ENCODE data around the gene FNDC1.
A peak's percentile ranks its signal among the peaks of the same experiment; 100 is the strongest.

FNDC1 gene

DNA sequence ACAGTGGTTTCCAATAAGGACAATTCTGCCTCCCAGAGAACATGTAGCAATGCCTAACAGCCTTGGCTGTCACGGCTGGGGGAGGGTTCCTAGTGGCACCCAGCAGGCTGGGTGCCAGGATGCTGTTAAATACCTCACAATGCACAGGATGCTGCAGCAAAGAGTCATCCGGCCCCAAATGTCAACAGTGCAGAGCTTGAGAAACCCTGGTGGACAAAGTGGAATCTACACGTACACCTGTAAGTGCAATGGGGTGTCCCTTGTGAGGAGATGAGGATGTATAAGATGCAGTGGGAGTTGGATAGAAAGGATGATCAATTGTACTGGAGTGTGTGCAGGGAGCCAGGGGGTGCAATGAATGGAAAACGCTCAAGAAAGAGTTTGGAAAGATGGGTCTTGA is 142.4 kb downstream of the FNDC1 start:
- Histone ChIP-seq H2AK5ac (ENCODE audit: low read length) (no peak overlapping the region), H3K18ac (ENCODE audit: low read length) (no peak overlapping the region), H3K79me1 (ENCODE audit: low read length) (no peaks in the 10 kb centered on the region), H2BK120ac (ENCODE audit: low read depth, low read length) (no peak overlapping the region), H2BK15ac (replicated peaks; ENCODE audit: low read depth) (no peak overlapping the region), H4K8ac (ENCODE audit: low read depth, low read length) (no peak overlapping the region), H4K5ac (ENCODE audit: low read length) (no peak overlapping the region), H3K56ac (ENCODE audit: low read length) (no peak overlapping the region), H3K36me3 (ENCODE audit: control insufficient read depth, insufficient read depth, low read length) (no peaks in the 10 kb centered on the region), H3K9ac (ENCODE audit: low read length) (no peak overlapping the region), H3K27me3 (ENCODE audit: insufficient read depth, low read length, poor library complexity) (no peaks in the 10 kb centered on the region), H3K23ac (ENCODE audit: low read length) (no peak overlapping the region), H3K4ac (ENCODE audit: low read depth, low read length) (no peak overlapping the region), H3K4me2 (ENCODE audit: low read length) (no peak overlapping the region), H3K27ac (ENCODE audit: low read depth, low read length) (no peak overlapping the region), H3K4me1 (ENCODE audit: control insufficient read depth, low read depth, low read length) (no peaks in the 10 kb centered on the region), H3K79me2 (ENCODE audit: control insufficient read depth, insufficient read depth, low read length) (no peaks in the 10 kb centered on the region), H2BK5ac (ENCODE audit: low read length) (no peak overlapping the region), H3K4me3 (ENCODE audit: low read length) (no peak overlapping the region)
- WGBS (ENCODE audit: extremely low coverage, insufficient coverage, low lambda C conversion rate), result no CpG with 5 or more reads among the region's 4 CpGs
- peak; percentile 11 for DNase-seq

DNA sequence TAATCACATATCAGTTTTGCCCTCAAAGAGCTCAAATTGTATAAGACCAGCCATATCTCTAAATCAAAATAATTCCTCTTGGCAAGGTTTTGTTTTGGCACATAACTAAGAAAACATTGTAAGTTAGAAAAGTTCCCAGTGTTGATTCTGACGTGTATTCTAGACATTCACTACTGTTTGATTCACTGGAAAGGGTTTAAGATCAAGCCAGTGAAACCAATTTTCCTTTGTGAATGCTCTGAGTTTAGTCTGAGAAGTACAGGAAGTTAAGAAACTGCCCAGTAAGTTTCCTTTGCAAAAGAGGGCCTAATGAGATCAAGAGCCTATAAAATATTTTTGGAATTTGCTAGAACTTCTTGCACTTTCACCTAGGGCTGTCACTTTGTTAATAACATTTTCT is 143.0 kb downstream of the FNDC1 start:
- Histone ChIP-seq H3K9ac (ENCODE audit: low read length) (no peak overlapping the region), H3K4me3 (ENCODE audit: low read length) (no peak overlapping the region), H3K27ac (ENCODE audit: low read depth, low read length) (no peak overlapping the region), H2AK5ac (ENCODE audit: low read length) (no peak overlapping the region), H3K4me1 (ENCODE audit: control insufficient read depth, low read depth, low read length) (no peaks in the 10 kb centered on the region), H2BK120ac (ENCODE audit: low read depth, low read length) (no peak overlapping the region), H3K4ac (ENCODE audit: low read depth, low read length) (no peak overlapping the region), H3K27me3 (ENCODE audit: insufficient read depth, low read length, poor library complexity) (no peaks in the 10 kb centered on the region), H3K79me1 (ENCODE audit: low read length) (no peaks in the 10 kb centered on the region), H3K56ac (ENCODE audit: low read length) (no peak overlapping the region), H3K18ac (ENCODE audit: low read length) (no peak overlapping the region), H2BK5ac (ENCODE audit: low read length) (no peak overlapping the region), H3K23ac (ENCODE audit: low read length) (no peak overlapping the region), H2BK15ac (replicated peaks; ENCODE audit: low read depth) (no peak overlapping the region), H4K5ac (ENCODE audit: low read length) (no peak overlapping the region), H3K4me2 (ENCODE audit: low read length) (no peak overlapping the region), H3K36me3 (ENCODE audit: control insufficient read depth, insufficient read depth, low read length) (no peaks in the 10 kb centered on the region), H4K8ac (ENCODE audit: low read depth, low read length) (no peak overlapping the region), H3K79me2 (ENCODE audit: control insufficient read depth, insufficient read depth, low read length) (no peaks in the 10 kb centered on the region)
- WGBS (ENCODE audit: extremely low coverage, insufficient coverage, low lambda C conversion rate), result no CpG with 5 or more reads among the region's 1 CpG
- DNase-seq, result no peak

DNA sequence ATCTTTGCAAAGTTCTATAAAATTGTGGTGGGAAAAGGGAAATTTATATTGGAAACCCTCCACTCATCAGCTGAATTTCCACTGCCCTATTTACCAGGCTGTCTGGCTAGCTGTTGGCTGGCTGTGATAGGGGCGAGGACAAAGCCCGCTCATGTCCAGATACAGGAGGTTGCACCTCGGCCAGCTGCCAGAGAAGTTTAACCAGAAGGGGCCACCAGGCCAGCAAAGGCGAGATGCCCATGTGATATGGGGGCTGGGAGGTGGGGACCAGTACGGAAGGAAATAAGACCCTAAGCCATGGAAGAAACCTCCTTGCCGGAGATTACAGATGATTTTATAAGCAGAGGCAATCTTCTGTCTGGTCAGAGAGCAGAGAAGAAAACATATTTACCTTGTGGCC is 143.8 kb downstream of the FNDC1 start:
- no peak for DNase-seq
- no peak overlapping the region for H4K8ac ChIP-seq (ENCODE audit: low read depth, low read length)
- H3K9ac ChIP-seq (ENCODE audit: low read length), result no peak overlapping the region
- no peak overlapping the region for H3K27ac ChIP-seq (ENCODE audit: low read depth, low read length)
- no peak overlapping the region for H2BK5ac ChIP-seq (ENCODE audit: low read length)
- no peak overlapping the region for H3K56ac ChIP-seq (ENCODE audit: low read length)
- no peaks in the 10 kb centered on the region for H3K79me1 ChIP-seq (ENCODE audit: low read length)
- H3K23ac ChIP-seq (ENCODE audit: low read length), result no peak overlapping the region
- H3K18ac ChIP-seq (ENCODE audit: low read length), result no peak overlapping the region
- H3K4me2 ChIP-seq (ENCODE audit: low read length), result no peak overlapping the region
- H4K5ac ChIP-seq (ENCODE audit: low read length), result no peak overlapping the region
- no peak overlapping the region for H2BK15ac ChIP-seq (replicated peaks; ENCODE audit: low read depth)
- no peak overlapping the region for H2AK5ac ChIP-seq (ENCODE audit: low read length)
- no peak overlapping the region for H3K4ac ChIP-seq (ENCODE audit: low read depth, low read length)
- no peaks in the 10 kb centered on the region for H3K36me3 ChIP-seq (ENCODE audit: control insufficient read depth, insufficient read depth, low read length)
- H3K4me3 ChIP-seq (ENCODE audit: low read length), result no peak overlapping the region
- no peaks in the 10 kb centered on the region for H3K4me1 ChIP-seq (ENCODE audit: control insufficient read depth, low read depth, low read length)
- WGBS (ENCODE audit: extremely low coverage, insufficient coverage, low lambda C conversion rate), result no CpG with 5 or more reads among the region's 6 CpGs
- H3K27me3 ChIP-seq (ENCODE audit: insufficient read depth, low read length, poor library complexity), result no peaks in the 10 kb centered on the region
- no peaks in the 10 kb centered on the region for H3K79me2 ChIP-seq (ENCODE audit: control insufficient read depth, insufficient read depth, low read length)
- no peak overlapping the region for H2BK120ac ChIP-seq (ENCODE audit: low read depth, low read length)

DNA sequence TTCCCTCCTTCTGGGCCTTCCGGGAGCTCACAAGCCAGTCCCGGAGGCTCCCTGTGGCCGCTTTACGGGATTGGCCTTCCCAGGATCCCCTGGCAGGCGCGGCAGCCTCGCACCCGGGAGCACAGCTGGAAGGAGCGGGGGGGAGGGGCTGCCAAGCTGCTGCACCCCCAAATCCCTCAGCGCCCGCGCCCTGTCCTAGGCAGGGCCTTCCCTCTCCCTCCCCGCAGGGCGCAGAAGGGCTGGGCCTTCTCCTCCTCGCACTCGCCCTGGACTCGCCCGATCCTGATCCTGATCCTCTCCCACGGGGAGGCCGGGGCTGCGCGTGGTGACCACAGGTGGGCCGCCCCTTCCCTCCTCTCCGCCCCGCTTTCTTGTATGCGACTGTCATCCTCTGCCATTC is 146.4 kb downstream of the FNDC1 start:
- H3K27me3 ChIP-seq (ENCODE audit: insufficient read depth, low read length, poor library complexity), result no peaks in the 10 kb centered on the region
- no peak overlapping the region for H4K5ac ChIP-seq (ENCODE audit: low read length)
- H3K79me2 ChIP-seq (ENCODE audit: control insufficient read depth, insufficient read depth, low read length), result no peaks in the 10 kb centered on the region
- WGBS (ENCODE audit: extremely low coverage, insufficient coverage, low lambda C conversion rate), result no CpG with 5 or more reads among the region's 26 CpGs
- H3K9ac ChIP-seq (ENCODE audit: low read length), result no peak overlapping the region
- no peak overlapping the region for H3K23ac ChIP-seq (ENCODE audit: low read length)
- H3K4me3 ChIP-seq (ENCODE audit: low read length), result no peak overlapping the region
- no peak overlapping the region for H4K8ac ChIP-seq (ENCODE audit: low read depth, low read length)
- no peak overlapping the region for H3K18ac ChIP-seq (ENCODE audit: low read length)
- H2BK15ac ChIP-seq (replicated peaks; ENCODE audit: low read depth), result no peak overlapping the region
- no peak overlapping the region for H3K4ac ChIP-seq (ENCODE audit: low read depth, low read length)
- H3K56ac ChIP-seq (ENCODE audit: low read length), result no peak overlapping the region
- no peak overlapping the region for H3K4me2 ChIP-seq (ENCODE audit: low read length)
- H2AK5ac ChIP-seq (ENCODE audit: low read length), result no peak overlapping the region
- H3K79me1 ChIP-seq (ENCODE audit: low read length), result no peaks in the 10 kb centered on the region
- DNase-seq, result no peak
- no peak overlapping the region for H3K27ac ChIP-seq (ENCODE audit: low read depth, low read length)
- H3K36me3 ChIP-seq (ENCODE audit: control insufficient read depth, insufficient read depth, low read length), result no peaks in the 10 kb centered on the region
- no peak overlapping the region for H2BK120ac ChIP-seq (ENCODE audit: low read depth, low read length)
- H2BK5ac ChIP-seq (ENCODE audit: low read length), result no peak overlapping the region
- no peaks in the 10 kb centered on the region for H3K4me1 ChIP-seq (ENCODE audit: control insufficient read depth, low read depth, low read length)

DNA sequence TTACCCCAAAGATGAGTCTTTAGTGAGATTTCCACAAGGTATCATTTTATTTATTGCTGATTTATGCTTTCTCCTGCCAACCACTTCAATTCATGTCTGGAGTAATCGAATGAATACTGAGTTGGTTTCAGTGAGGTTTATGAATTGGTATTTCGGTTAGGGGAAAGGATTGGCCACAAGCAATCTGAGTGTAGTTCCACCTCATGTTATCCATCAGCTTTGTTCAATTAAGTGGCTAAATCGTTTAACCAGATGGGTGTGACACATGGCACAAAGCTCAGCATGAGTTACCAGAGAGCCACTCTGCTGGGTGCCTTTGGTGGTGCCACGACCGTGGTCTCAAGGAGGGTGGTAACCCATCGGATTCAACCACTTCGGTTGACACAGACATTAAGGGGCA is 148.2 kb downstream of the FNDC1 start:
- no peak overlapping the region for H4K8ac ChIP-seq (ENCODE audit: low read depth, low read length)
- no peak for DNase-seq
- H3K4me1 ChIP-seq (ENCODE audit: control insufficient read depth, low read depth, low read length), result no peaks in the 10 kb centered on the region
- no peak overlapping the region for H3K18ac ChIP-seq (ENCODE audit: low read length)
- no peak overlapping the region for H3K56ac ChIP-seq (ENCODE audit: low read length)
- no peak overlapping the region for H3K27ac ChIP-seq (ENCODE audit: low read depth, low read length)
- H2BK120ac ChIP-seq (ENCODE audit: low read depth, low read length), result no peak overlapping the region
- no peak overlapping the region for H2AK5ac ChIP-seq (ENCODE audit: low read length)
- H3K4me2 ChIP-seq (ENCODE audit: low read length), result no peak overlapping the region
- H3K79me2 ChIP-seq (ENCODE audit: control insufficient read depth, insufficient read depth, low read length), result no peaks in the 10 kb centered on the region
- no peak overlapping the region for H3K9ac ChIP-seq (ENCODE audit: low read length)
- H3K27me3 ChIP-seq (ENCODE audit: insufficient read depth, low read length, poor library complexity), result no peaks in the 10 kb centered on the region
- H4K5ac ChIP-seq (ENCODE audit: low read length), result no peak overlapping the region
- WGBS (ENCODE audit: extremely low coverage, insufficient coverage, low lambda C conversion rate), result no CpG with 5 or more reads among the region's 7 CpGs
- no peak overlapping the region for H2BK15ac ChIP-seq (replicated peaks; ENCODE audit: low read depth)
- no peak overlapping the region for H3K4ac ChIP-seq (ENCODE audit: low read depth, low read length)
- no peaks in the 10 kb centered on the region for H3K79me1 ChIP-seq (ENCODE audit: low read length)
- H3K23ac ChIP-seq (ENCODE audit: low read length), result no peak overlapping the region
- H3K4me3 ChIP-seq (ENCODE audit: low read length), result no peak overlapping the region
- H2BK5ac ChIP-seq (ENCODE audit: low read length), result no peak overlapping the region
- no peaks in the 10 kb centered on the region for H3K36me3 ChIP-seq (ENCODE audit: control insufficient read depth, insufficient read depth, low read length)

DNA sequence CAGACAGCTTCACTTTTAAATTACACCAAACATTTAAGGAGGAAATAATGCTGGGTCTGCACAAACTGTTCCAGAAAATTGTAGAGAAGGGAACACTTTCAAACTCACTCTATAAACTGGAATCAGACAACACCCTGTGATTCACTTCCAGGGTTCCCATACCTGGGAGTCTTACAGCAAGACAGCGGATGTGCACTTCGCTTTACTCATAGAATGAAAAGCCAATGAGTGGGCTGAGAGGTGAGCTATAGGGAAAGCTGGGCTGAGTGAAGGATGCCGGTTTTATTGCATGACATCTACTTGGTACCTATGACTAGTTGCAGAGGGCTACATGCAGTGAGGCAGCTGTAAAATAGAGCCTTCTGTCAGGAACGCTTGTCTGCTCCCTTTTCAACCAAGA is 152.1 kb downstream of the FNDC1 start:
- no CpG with 5 or more reads among the region's 4 CpGs for WGBS (ENCODE audit: extremely low coverage, insufficient coverage, low lambda C conversion rate)
- no peak overlapping the region for H2BK5ac ChIP-seq (ENCODE audit: low read length)
- H3K27ac ChIP-seq (ENCODE audit: low read depth, low read length), result no peak overlapping the region
- H2AK5ac ChIP-seq (ENCODE audit: low read length), result no peak overlapping the region
- no peaks in the 10 kb centered on the region for H3K36me3 ChIP-seq (ENCODE audit: control insufficient read depth, insufficient read depth, low read length)
- H2BK120ac ChIP-seq (ENCODE audit: low read depth, low read length), result no peak overlapping the region
- H3K23ac ChIP-seq (ENCODE audit: low read length), result no peak overlapping the region
- no peaks in the 10 kb centered on the region for H3K79me2 ChIP-seq (ENCODE audit: control insufficient read depth, insufficient read depth, low read length)
- no peak overlapping the region for H4K5ac ChIP-seq (ENCODE audit: low read length)
- no peak overlapping the region for H3K4ac ChIP-seq (ENCODE audit: low read depth, low read length)
- H2BK15ac ChIP-seq (replicated peaks; ENCODE audit: low read depth), result no peak overlapping the region
- H3K56ac ChIP-seq (ENCODE audit: low read length), result no peak overlapping the region
- H4K8ac ChIP-seq (ENCODE audit: low read depth, low read length), result no peak overlapping the region
- no peak overlapping the region for H3K9ac ChIP-seq (ENCODE audit: low read length)
- H3K79me1 ChIP-seq (ENCODE audit: low read length), result no peaks in the 10 kb centered on the region
- H3K18ac ChIP-seq (ENCODE audit: low read length), result no peak overlapping the region
- H3K27me3 ChIP-seq (ENCODE audit: insufficient read depth, low read length, poor library complexity), result no peaks in the 10 kb centered on the region
- H3K4me2 ChIP-seq (ENCODE audit: low read length), result no peak overlapping the region
- DNase-seq, result no peak
- no peak overlapping the region for H3K4me3 ChIP-seq (ENCODE audit: low read length)
- H3K4me1 ChIP-seq (ENCODE audit: control insufficient read depth, low read depth, low read length), result no peaks in the 10 kb centered on the region

All from mesendoderm (in vitro differentiated cells).